GM11168 (cell line): ENCODE results near the gene NPHS1.

Experiments
- in situ Hi-C: fragments of 300-500 bp; cut with MboI; formaldehyde crosslinking; loops from one replicate; pipeline ENCODE4 v1.12.0; 2022; ENCODE audit warnings: low sequenced_read_pairs; ENCODE audit not compliant: unreplicated experiment

The NPHS1 gene

GRCh38 chr19:35777086-35777841, 75.0 kb downstream of the NPHS1 start:
- in situ Hi-C loops: no loop called here

GRCh38 chr19:35776102-35776788, 76.1 kb downstream of the NPHS1 start:
- in situ Hi-C loops: no loop called here
